IPS-18a (cell line): ENCODE results near the gene FAM120A.

Source experiments
- H3K27ac ChIP-seq: one replicate; pipeline ENCODE4 v1.5.1; 2013; ENCODE audit warnings: low read length
- H3K27me3 ChIP-seq: one replicate; pipeline ENCODE4 v1.6.1; 2013; ENCODE audit warnings: mild to moderate bottlenecking, low read length; ENCODE audit not compliant: control insufficient read depth, insufficient read depth
- H3K36me3 ChIP-seq: one replicate; pipeline ENCODE4 v1.6.1; 2013; ENCODE audit warnings: low read depth, low read length; ENCODE audit not compliant: control insufficient read depth
- H3K4me1 ChIP-seq: one replicate; pipeline ENCODE4 v1.6.1; 2013; ENCODE audit warnings: low read depth, low read length; ENCODE audit not compliant: control insufficient read depth
- H3K4me3 ChIP-seq: one replicate; pipeline ENCODE4 v1.5.1; 2013; ENCODE audit warnings: low read length
- H3K9ac ChIP-seq: one replicate; pipeline ENCODE4 v1.6.1; 2013; ENCODE audit warnings: mild to moderate bottlenecking, low read length, moderate library complexity
- H3K9me3 ChIP-seq: one replicate; pipeline ENCODE4 v1.6.1; 2013; ENCODE audit warnings: low read depth, low read length; ENCODE audit not compliant: control insufficient read depth

Gene FAM120A, protein sequence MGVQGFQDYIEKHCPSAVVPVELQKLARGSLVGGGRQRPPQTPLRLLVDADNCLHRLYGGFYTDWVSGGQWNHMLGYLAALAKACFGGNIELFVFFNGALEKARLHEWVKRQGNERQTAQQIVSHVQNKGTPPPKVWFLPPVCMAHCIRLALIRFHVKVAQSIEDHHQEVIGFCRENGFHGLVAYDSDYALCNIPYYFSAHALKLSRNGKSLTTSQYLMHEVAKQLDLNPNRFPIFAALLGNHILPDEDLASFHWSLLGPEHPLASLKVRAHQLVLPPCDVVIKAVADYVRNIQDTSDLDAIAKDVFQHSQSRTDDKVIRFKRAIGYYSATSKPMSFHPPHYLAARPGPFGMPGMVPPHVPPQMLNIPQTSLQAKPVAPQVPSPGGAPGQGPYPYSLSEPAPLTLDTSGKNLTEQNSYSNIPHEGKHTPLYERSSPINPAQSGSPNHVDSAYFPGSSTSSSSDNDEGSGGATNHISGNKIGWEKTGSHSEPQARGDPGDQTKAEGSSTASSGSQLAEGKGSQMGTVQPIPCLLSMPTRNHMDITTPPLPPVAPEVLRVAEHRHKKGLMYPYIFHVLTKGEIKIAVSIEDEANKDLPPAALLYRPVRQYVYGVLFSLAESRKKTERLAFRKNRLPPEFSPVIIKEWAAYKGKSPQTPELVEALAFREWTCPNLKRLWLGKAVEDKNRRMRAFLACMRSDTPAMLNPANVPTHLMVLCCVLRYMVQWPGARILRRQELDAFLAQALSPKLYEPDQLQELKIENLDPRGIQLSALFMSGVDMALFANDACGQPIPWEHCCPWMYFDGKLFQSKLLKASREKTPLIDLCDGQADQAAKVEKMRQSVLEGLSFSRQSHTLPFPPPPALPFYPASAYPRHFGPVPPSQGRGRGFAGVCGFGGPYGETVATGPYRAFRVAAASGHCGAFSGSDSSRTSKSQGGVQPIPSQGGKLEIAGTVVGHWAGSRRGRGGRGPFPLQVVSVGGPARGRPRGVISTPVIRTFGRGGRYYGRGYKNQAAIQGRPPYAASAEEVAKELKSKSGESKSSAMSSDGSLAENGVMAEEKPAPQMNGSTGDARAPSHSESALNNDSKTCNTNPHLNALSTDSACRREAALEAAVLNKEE

DNA sequence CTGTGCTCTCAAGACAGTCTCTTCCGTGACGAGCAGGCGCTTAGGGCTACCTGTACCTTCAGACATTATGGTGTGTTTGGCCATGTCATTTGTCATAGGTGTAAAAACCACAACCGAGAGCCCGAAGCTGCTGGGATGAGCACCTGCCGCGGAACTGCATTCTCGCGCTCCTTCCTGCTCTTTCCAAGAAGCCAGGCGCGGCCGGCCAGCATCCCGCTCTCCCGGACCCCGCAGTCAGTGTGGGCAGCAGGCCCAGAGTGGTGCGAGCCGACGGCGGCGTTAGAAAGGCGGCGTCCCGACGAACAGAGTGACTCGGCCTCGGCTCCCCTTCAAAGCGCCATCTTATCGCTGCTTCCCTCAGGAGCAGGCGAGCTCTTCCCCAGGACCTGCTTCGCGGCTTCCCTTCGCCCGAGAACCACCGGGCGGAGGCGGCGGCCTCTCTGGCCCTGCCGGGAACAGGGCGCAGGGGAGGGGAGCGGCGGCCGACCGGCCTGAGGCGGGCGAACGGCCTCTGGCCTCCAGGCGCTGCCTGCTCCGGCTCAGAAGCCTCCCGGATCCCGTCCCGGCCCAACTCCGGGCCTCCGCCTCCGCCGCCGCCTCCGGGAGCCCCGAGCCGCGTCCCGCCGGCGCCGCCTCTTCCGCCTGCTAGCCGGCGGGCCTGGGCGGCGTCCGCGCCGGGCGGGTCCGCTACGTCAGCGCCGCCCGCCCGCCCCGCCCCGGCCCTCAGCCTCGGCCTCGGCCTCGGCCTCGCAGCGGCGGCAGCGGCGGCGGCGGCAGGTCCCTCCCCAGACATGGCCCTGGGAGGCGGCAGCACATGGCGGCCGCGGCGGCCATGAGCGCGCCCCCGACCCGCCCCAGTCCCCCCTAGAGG is at the start of gene FAM120A:
FAM120A (plus strand) TSS at position 741 of the 871 bp plus-strand sequence. CDS start 231 bp downstream, outside the sequence.
- H3K9me3 ChIP-seq, result no peaks in the 10 kb centered on the region
- H3K27ac ChIP-seq, result peak within 1 kb of the TSS; percentile 53
- H3K4me1 ChIP-seq, result peaks cover 21% of the 10 kb centered on the region
- H3K36me3 ChIP-seq, result peaks cover 23% of the 10 kb centered on the region
- H3K9ac ChIP-seq, result peak within 1 kb of the TSS; percentile 82
- H3K4me3 ChIP-seq, result peak within 1 kb of the TSS; percentile 85
- no peaks in the 10 kb centered on the region for H3K27me3 ChIP-seq

DNA sequence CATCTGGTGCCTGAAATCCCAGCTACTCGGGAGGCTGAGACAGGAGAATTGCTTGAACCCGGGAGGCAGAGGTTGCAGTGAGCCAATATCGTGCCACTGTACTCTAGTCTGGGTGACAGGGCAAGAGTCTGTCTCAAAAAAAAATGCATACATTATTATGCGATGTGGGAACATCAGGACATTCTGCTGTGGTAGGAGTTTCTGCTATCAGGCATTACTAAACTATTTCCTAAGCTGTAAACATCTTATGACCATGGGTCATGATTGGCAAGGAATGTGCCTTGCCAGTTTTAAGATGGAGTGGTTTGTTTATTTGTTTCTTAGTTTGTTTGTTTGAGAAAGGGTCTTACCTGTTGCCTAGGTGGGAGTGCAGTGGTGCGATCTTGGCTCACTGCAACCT is 45.1 kb upstream of the FAM120A start:
- no peaks in the 10 kb centered on the region for H3K36me3 ChIP-seq
- H3K9me3 ChIP-seq, result no peaks in the 10 kb centered on the region

DNA sequence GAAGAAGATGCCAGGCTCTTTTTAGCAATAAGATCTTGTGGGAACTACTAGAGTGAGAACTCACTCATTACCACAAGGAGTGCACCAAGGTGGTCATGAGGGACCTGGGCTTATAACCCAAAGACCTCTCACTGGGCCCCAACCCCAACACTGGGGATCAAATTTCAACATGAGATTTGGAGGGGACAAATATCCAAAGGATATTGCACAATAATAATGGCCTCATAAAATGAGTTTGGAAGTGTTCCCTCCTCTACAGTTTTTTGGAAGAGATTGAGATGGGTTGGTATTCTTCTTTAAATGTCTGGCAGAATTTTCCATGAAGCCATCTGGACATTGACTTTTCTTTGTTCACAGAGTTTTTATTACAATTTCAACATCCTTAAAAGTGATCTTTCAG is 38.0 kb upstream of the FAM120A start:
- Histone ChIP-seq H3K27ac (no peak overlapping the region), H3K9ac (no peak overlapping the region), H3K36me3 (no peaks in the 10 kb centered on the region), H3K4me1 (no peaks in the 10 kb centered on the region), H3K4me3 (no peak overlapping the region), H3K9me3 (no peaks in the 10 kb centered on the region), H3K27me3 (no peaks in the 10 kb centered on the region)

More for the DNA sequence above, 45.1 kb upstream of the FAM120A start:
- Histone ChIP-seq H3K27me3 (no peaks in the 10 kb centered on the region), H3K27ac (no peak overlapping the region), H3K9ac (no peak overlapping the region), H3K4me3 (no peak overlapping the region), H3K4me1 (no peaks in the 10 kb centered on the region)

DNA sequence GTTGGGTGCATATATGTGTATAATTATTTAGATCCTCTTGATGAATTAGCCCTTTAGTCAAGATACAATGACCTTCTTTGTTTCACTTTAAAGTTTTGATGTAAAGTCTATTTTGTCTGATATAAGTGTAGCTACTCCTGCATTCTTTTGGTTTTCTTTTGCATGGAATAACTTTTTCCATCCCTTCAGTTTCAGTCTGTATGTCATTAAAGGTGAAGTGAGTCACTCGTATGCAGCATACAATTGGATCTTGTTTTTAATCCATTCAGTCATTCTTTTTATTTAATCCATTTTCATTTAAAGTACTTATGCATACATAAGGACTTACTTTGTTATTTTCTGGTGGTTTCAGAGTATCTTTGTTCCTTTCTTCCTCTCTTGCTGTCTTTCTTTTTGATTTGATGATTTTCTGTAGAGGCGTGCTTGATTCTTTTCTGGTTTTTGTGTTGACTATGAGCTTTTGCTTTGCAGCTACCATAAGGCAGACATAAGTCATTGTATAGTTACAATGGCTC is 36.3 kb upstream of the FAM120A start:
- no peak overlapping the region for H3K27ac ChIP-seq
- H3K9ac ChIP-seq, result no peak overlapping the region
- H3K4me3 ChIP-seq, result no peak overlapping the region
- H3K9me3 ChIP-seq, result no peaks in the 10 kb centered on the region
- H3K4me1 ChIP-seq, result no peaks in the 10 kb centered on the region
- no peaks in the 10 kb centered on the region for H3K36me3 ChIP-seq
- no peaks in the 10 kb centered on the region for H3K27me3 ChIP-seq

GRCh38 chr9:93416530-93417235 is 34.8 kb upstream of the FAM120A start:
- Histone ChIP-seq H3K27me3 (no peaks in the 10 kb centered on the region), H3K27ac (no peak overlapping the region), H3K9me3 (no peaks in the 10 kb centered on the region), H3K4me1 (no peaks in the 10 kb centered on the region), H3K9ac (no peak overlapping the region), H3K4me3 (no peak overlapping the region), H3K36me3 (no peaks in the 10 kb centered on the region)

- Histone ChIP-seq H3K27ac (no peak overlapping the region), H3K4me3 (no peak overlapping the region), H3K36me3 (no peaks in the 10 kb centered on the region), H3K9ac (no peak overlapping the region), H3K27me3 (no peaks in the 10 kb centered on the region), H3K4me1 (no peaks in the 10 kb centered on the region), H3K9me3 (no peaks in the 10 kb centered on the region)
Measured at GRCh38 chr9:93417538-93417937, 33.9 kb upstream of the FAM120A start.

GRCh38 chr9:93419023-93419422 is 32.5 kb upstream of the FAM120A start:
- H3K9me3 ChIP-seq, result no peaks in the 10 kb centered on the region
- no peak overlapping the region for H3K27ac ChIP-seq
- no peaks in the 10 kb centered on the region for H3K36me3 ChIP-seq
- H3K4me1 ChIP-seq, result no peaks in the 10 kb centered on the region
- H3K4me3 ChIP-seq, result no peak overlapping the region
- H3K27me3 ChIP-seq, result no peaks in the 10 kb centered on the region
- no peak overlapping the region for H3K9ac ChIP-seq

DNA sequence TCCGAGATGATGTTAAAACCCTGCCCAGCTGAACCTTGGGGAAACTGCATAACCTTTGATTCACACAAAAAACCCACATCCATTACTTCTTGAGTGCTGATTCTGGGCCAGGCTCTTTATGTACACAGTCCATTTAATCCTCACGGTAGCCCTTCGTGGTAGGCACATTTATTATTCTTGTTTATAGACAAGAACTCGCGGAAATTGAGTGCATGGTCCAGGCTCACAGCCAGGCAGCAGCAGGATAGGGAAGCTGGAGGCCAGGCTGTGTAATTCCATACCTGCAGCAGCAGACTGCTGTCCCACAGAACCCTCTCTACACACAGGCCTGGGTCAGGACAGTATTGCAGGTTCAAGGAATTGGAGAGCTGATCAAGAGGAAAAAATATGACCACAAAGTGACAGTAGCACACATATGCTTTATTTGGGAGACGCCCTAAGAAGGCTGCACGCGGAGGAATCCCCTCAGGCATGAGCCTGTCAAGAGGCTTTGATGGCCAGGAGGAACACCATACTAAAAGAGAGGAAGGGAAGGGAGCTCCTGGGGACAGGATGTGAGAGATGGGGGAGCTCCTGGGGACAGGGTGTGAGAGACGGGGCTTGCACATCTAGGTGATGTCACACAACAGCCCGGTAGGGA is 28.4 kb upstream of the FAM120A start:
- H3K9ac ChIP-seq, result no peak overlapping the region
- no peaks in the 10 kb centered on the region for H3K4me1 ChIP-seq
- H3K27ac ChIP-seq, result no peak overlapping the region
- no peak overlapping the region for H3K4me3 ChIP-seq
- H3K27me3 ChIP-seq, result no peaks in the 10 kb centered on the region
- no peaks in the 10 kb centered on the region for H3K9me3 ChIP-seq
- no peaks in the 10 kb centered on the region for H3K36me3 ChIP-seq

DNA sequence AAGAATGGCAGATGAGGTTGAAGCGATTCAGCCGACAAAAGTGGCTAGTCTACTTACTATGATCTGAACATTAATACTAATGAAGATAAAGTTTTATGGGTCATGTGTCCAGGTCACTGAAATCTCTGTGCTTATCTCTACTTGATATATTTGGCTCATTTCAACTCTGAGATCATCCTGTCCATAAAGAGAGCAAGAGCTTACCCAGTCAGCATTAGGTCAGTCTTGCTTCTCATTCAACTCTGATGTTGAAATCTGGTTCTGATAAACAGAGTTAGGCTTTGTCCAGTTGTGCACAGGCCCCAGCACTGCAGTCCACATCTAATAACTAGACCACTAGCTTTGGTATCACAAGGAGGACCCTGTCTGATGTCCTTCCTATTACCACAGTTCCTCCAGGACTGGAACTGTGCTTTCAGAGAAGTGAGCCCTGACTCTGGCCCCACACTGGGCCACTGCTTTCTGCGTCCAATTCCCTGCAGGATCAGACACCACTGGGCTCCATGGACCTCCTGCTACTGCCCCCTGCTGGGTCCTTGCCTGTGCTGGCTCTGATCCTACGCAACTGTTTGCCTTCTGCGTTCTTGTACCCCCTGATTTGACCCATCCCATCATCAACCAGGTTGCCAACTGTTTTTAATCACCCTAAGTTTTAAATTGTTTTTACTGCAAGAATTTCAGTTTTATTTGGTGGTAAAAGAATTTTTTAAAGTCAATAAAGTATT is 23.7 kb upstream of the FAM120A start:
- Histone ChIP-seq H3K27me3 (no peaks in the 10 kb centered on the region), H3K9ac (no peak overlapping the region), H3K4me1 (no peaks in the 10 kb centered on the region), H3K36me3 (no peaks in the 10 kb centered on the region), H3K9me3 (no peaks in the 10 kb centered on the region), H3K27ac (no peak overlapping the region), H3K4me3 (no peak overlapping the region)
